ENCODE data around the gene PRRX1.

PRRX1 gene

DNA sequence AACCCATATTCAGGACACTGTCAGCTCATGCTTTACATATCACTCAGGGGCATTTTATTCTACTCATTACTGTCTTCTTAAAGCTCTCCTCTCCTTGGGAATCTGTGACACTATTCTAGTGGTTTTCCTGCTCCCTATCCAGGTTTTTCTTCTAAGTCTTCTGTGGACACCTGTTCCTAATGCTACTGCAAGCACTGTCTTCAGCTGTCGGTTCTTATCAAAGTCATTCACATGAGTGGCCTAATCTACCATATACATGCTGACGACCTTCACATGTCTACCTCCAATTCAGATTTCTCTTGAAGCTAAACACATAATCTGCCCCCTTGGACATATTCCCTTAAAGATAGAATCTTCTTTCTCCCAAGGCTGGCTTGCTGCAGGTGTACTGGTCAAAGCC is 39.8 kb upstream of the PRRX1 start:
- CTCF ChIA-PET, result interaction anchor here (0.9 to 1.1 kb wide), 2 partner anchors 10 to 14 kb away, joined by 3 read pairs; no protein-coding TSS in a partner anchor
- no peak for DNase-seq (ENCODE audit: extremely low spot score)
- TF ChIP-seq, protein P1, sequence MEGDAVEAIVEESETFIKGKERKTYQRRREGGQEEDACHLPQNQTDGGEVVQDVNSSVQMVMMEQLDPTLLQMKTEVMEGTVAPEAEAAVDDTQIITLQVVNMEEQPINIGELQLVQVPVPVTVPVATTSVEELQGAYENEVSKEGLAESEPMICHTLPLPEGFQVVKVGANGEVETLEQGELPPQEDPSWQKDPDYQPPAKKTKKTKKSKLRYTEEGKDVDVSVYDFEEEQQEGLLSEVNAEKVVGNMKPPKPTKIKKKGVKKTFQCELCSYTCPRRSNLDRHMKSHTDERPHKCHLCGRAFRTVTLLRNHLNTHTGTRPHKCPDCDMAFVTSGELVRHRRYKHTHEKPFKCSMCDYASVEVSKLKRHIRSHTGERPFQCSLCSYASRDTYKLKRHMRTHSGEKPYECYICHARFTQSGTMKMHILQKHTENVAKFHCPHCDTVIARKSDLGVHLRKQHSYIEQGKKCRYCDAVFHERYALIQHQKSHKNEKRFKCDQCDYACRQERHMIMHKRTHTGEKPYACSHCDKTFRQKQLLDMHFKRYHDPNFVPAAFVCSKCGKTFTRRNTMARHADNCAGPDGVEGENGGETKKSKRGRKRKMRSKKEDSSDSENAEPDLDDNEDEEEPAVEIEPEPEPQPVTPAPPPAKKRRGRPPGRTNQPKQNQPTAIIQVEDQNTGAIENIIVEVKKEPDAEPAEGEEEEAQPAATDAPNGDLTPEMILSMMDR (IDR thresholded peaks at IDR 0.05; ENCODE audit: control extremely low read depth, extremely low read depth, low read depth, missing control alignments), result no peak
- POLR2A ChIA-PET, result no interaction called here

DNA sequence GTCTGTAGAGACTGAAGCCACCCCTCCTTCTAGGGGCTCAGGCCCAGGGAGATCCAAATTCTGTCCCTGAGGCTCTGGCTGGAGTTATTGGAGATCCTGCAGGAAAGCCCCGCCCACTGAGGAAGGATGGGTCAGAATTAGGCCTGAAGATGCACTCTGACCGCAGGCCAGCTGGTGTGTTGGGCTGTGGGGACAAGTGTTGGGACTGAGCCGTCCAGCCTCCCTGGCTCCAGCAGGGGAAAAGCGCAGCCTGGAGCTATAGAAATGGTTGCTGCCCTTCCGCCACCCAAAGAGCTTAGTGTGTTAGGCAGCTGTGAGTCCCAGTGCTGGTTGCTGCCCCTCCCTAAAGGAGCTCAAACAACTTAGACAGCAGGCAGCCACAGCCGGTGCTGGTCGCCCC is 33.0 kb upstream of the PRRX1 start:
- ChIA-PET POLR2A (no interaction called here), CTCF (interaction anchor here (1.0 kb wide), 1 partner anchor 24 kb away, joined by 3 read pairs; no protein-coding TSS in a partner anchor)
- no peak for DNase-seq (ENCODE audit: extremely low spot score)
- TF ChIP-seq, protein P1 (IDR thresholded peaks at IDR 0.05; ENCODE audit: control extremely low read depth, extremely low read depth, low read depth, missing control alignments), result no peak

DNA sequence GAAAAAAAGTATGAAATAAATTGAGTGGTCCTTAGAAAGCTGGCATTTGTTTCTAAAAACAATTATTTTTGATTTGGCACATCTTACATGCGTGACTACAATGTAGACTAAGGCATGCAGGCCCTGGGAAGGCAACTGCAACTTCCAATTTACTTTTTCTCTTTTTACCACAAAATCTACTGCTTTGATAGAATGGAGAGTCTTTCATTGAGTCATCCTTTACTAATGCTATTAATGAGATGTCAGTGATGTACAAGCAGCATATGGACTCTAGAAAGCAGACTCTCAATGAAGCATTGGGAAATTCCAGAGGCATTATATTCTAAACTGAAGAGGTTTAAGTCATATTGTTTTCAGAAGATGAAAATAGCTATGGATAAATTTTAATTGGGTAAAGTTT is 29.6 kb upstream of the PRRX1 start:
- CTCF ChIA-PET, result interaction anchor here (0.6 to 1.5 kb wide), 3 partner anchors 8 to 11 kb away, joined by 3 read pairs; no protein-coding TSS in a partner anchor
- TF ChIP-seq, protein P1 (IDR thresholded peaks at IDR 0.05; ENCODE audit: control extremely low read depth, extremely low read depth, low read depth, missing control alignments), result no peak
- no peak for DNase-seq (ENCODE audit: extremely low spot score)
- POLR2A ChIA-PET, result no interaction called here

DNA sequence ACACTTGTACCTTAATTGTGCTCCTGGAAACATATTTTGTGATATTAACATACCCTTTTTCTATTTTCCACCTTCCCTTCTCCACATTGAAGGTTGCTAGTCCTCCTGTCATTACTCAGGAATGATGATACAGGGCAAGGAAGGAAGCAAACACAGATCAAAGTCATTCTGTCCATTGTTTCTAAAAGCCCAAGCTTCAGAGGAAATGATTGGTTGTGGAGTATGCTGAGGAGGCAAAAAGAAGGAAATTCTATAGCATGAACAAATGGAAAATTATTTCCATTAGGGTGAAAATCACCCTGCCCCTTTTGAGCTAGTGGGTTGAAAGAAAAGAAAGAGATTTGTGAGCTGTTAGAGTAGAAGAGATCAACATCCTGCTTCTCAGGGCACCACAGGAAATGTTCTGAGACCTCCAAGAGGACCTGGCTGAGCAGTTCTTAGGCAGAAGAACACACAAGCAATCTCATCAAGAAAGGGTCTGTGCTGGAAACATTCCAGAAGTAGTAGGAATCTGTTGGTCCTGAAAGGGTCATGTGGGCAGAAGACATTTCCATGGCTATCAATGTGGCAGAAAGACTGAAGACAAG is 29.0 kb upstream of the PRRX1 start:
- ChIA-PET CTCF (interaction anchor here (0.6 to 1.5 kb wide), 3 partner anchors 9 to 10 kb away, joined by 3 read pairs; no protein-coding TSS in a partner anchor), POLR2A (no interaction called here)
- DNase-seq (ENCODE audit: extremely low spot score), result no peak
- TF ChIP-seq, protein P1 (IDR thresholded peaks at IDR 0.05; ENCODE audit: control extremely low read depth, extremely low read depth, low read depth, missing control alignments), result no peak

DNA sequence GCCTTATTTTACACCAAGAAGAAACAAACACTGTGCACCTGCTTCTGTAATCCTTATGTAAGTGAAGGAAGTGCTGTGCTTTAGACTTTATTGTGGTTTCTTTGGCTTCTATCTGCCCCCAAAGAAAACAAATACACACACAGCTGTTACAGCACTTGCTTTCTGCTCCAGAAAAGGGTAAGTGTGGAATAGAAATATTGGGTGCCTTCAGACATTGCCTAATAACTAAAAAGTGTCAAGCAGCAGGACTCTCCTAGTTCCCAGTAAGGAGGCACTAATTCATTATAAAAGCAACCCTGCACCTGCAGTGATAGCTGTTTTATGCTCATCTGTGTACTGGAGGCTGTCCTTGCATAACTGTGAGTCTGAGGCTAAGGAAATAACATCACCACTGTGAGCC is 23.4 kb upstream of the PRRX1 start:
- no peak for DNase-seq (ENCODE audit: extremely low spot score)
- ChIA-PET CTCF (interaction anchor here (0.8 kb wide), 1 partner anchor 11 kb away, joined by 3 read pairs; no protein-coding TSS in a partner anchor), POLR2A (no interaction called here)
- TF ChIP-seq, protein P1 (IDR thresholded peaks at IDR 0.05; ENCODE audit: control extremely low read depth, extremely low read depth, low read depth, missing control alignments), result no peak

DNA sequence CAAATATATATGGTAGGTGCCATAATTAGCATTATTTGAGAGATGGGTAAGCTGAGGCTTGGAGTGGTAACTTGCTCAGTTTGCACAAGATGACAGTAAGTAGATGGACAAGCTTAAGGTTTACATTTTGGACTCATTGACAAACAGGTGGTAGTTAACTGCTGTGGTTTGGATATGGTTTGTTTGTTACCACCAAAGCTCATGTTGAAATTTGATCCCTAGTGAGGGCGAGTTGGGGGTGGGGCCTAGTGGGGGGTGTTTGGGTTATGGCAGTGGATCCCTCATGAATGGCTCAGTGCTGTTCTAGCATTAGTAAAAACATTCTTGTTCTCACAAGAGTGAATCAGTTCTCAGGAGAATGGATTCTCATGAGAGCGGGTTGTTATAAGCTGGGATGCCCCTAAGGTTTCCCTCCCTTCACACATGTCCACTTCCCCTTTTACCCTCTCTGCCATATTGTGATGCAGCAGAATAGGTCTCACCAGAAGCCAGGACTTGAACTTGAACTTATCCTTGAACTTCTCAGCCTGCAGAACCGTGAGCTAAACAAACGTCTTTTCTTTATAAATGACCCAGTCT is 6.6 kb upstream of the PRRX1 start:
- CTCF ChIA-PET, result interaction anchor here (1.7 kb wide), 1 partner anchor 13 kb away, joined by 4 read pairs; no protein-coding TSS in a partner anchor
- POLR2A ChIA-PET, result no interaction called here
- no peak for DNase-seq (ENCODE audit: extremely low spot score)
- TF ChIP-seq, protein P1 (IDR thresholded peaks at IDR 0.05; ENCODE audit: control extremely low read depth, extremely low read depth, low read depth, missing control alignments), result no peak

All from GM10248 (cell line).